Activated T-cell treated with anti-CD3 and anti-CD28 coated beads for 24 hours (primary cell): ENCODE data around the gene EI24.
"Not testable (repeated sequence)": the region's sequence is repeated elsewhere in the genome, so short reads cannot be mapped to it uniquely, and the experiment has no call there.

ENCODE experiments used
- DNase-seq: peaks from one replicate; pipeline ENCODE4 v3.0.0-alpha.2; 2020; ENCODE audit warnings: low read depth

EI24 gene

GRCh38 chr11:125568970-125569914, at the start of gene EI24:
Gene EI24, plus strand, starts transcription at chr11:125569477. Its CDS starts 3,051 bp downstream, at chr11:125572528.
- peak; percentile 89 for DNase-seq

- DNase-seq: no peak
Measured at GRCh38 chr11:125519860-125520834, 49.1 kb upstream of the EI24 start.

GRCh38 chr11:125525303-125525702, 44.0 kb upstream of the EI24 start:
- DNase-seq: no peak

- DNase-seq: no peak
Measured at GRCh38 chr11:125532668-125533067, 36.6 kb upstream of the EI24 start.

GRCh38 chr11:125535585-125535984, 33.7 kb upstream of the EI24 start:
- DNase-seq: no peak

- DNase-seq: not testable (repeated sequence)
Measured at GRCh38 chr11:125536834-125537233, 32.4 kb upstream of the EI24 start.

GRCh38 chr11:125542709-125543108, 26.6 kb upstream of the EI24 start:
- DNase-seq: no peak

GRCh38 chr11:125550780-125551179, 18.5 kb upstream of the EI24 start:
- no peak for DNase-seq

- DNase-seq: no peak
Measured at GRCh38 chr11:125551835-125552342, 17.4 kb upstream of the EI24 start.

GRCh38 chr11:125552927-125553326, 16.4 kb upstream of the EI24 start:
- DNase-seq: no peak

- DNase-seq: no peak
Measured at GRCh38 chr11:125553357-125553756, 15.9 kb upstream of the EI24 start.

GRCh38 chr11:125554038-125554437, 15.2 kb upstream of the EI24 start:
- no peak for DNase-seq

- DNase-seq: no peak
Measured at GRCh38 chr11:125559888-125560287, 9.4 kb upstream of the EI24 start.

- DNase-seq: no peak
Measured at GRCh38 chr11:125561924-125562323, 7.4 kb upstream of the EI24 start.

GRCh38 chr11:125562430-125562829, 6.8 kb upstream of the EI24 start:
- DNase-seq: no peak

GRCh38 chr11:125564357-125564756, 4.9 kb upstream of the EI24 start:
- DNase-seq: no peak

- no peak for DNase-seq
Measured at GRCh38 chr11:125566235-125566634, 3.0 kb upstream of the EI24 start.

- DNase-seq: no peak
Measured at GRCh38 chr11:125569915-125570621, 791 bp downstream of the EI24 start.

GRCh38 chr11:125570952-125571351, 1.7 kb downstream of the EI24 start:
- DNase-seq: no peak

- DNase-seq: no peak
Measured at GRCh38 chr11:125572916-125573315, 3.6 kb downstream of the EI24 start.

- DNase-seq: not testable (repeated sequence)
Measured at GRCh38 chr11:125577181-125577580, 7.9 kb downstream of the EI24 start.

- no peak for DNase-seq
Measured at GRCh38 chr11:125578783-125579182, 9.5 kb downstream of the EI24 start.
